A549 (cell line): ENCODE data around the gene ZFC3H1. TPM values are rescaled to one million over a fixed set of nuclear protein-coding genes. Genes with fewer than 3 reads are reported as not detected.

Source experiments
- ATAC-seq, 2 experiments: fragments of 200-7000 bp in 1 of 2; fragments of >200 bp in 1 of 2; cut with Nextera tagmentation in 1 of 2; cut with Tn5 transposase in 1 of 2; 3 replicates each; pipeline versions ENCODE4 v1.8.0 to v1.9.1; 2018 to 2020; ENCODE audit warnings: mild to moderate bottlenecking in 1 of 2, moderate library complexity in 1 of 2
- CTCF ChIA-PET: fragments of 300-600 bp; sonication (Branson Sonifier 250); formaldehyde crosslinking; extraction: SDS; loops from one replicate; lab custom pipeline; 2021; ENCODE audit warnings: antibody characterized with exemption, inconsistent platforms; lab: Yijun Ruan, JAX
- POLR2A ChIA-PET: fragments of 350-600 bp; formaldehyde crosslinking; extraction: SDS; loops from one replicate; lab custom pipeline; 2021; ENCODE audit warnings: antibody characterized with exemption, inconsistent platforms; lab: Yijun Ruan, JAX
- DNase-seq, 2 experiments: peaks; one replicate each; pipeline versions ENCODE4 v3.0.0 to v3.0.0-alpha.2; 2011 to 2016; ENCODE audit warnings: low read depth in 1 of 2, low spot score in 1 of 2
- FAIRE-seq: peaks from 2 replicates; lab custom pipeline; 2011; peaks lifted over from hg19 to GRCh38; lab: Jason Lieb, UNC
- H3K27ac ChIP-seq, 2 experiments: fragments of >200 bp; sonication (Bioruptor Twin); formaldehyde crosslinking; 3 replicates each; pipeline ENCODE4 v1.5.1; 2016 to 2017
- H3K4me1 ChIP-seq: fragments of >200 bp; sonication (Bioruptor Twin); formaldehyde crosslinking; 3 replicates; pipeline ENCODE4 v1.6.1; 2016
- H3K4me2 ChIP-seq: fragments of >200 bp; sonication (Bioruptor Twin); formaldehyde crosslinking; 3 replicates; pipeline ENCODE4 v1.6.1; 2016
- H3K4me3 ChIP-seq: fragments of >200 bp; sonication (Bioruptor Twin); formaldehyde crosslinking; 3 replicates; pipeline ENCODE4 v1.5.1; 2016
- H3K9me3 ChIP-seq: fragments of >200 bp; sonication (Bioruptor Twin); formaldehyde crosslinking; 3 replicates; pipeline ENCODE4 v1.6.1; 2016
- ATOH8 ChIP-seq: fragments of 250-450 bp; sonication (Bioruptor Pico); IDR thresholded peaks from 2 replicates; pipeline ENCODE4 v1.5.0; 2020; ENCODE audit warnings: low read depth, mild to moderate bottlenecking, moderate library complexity
- CBX8 ChIP-seq: fragments of 200-600 bp; sonication (generic); IDR thresholded peaks from 2 replicates; pipeline ENCODE4 v1.6.1; 2016
- CEBPB ChIP-seq, 2 experiments: fragments of >200 bp in 1 of 2; sonication (Bioruptor Twin) in 1 of 2; formaldehyde crosslinking in 1 of 2; IDR thresholded peaks; 2 replicates each; pipeline ENCODE4 v1.6.1; 2012 to 2016
- CHD4 ChIP-seq: fragments of 200-600 bp; sonication (generic); IDR thresholded peaks from 2 replicates; pipeline ENCODE4 v1.6.1; 2016; ENCODE audit warnings: antibody characterized with exemption, mild to moderate bottlenecking, borderline replicate concordance
- E2F6 ChIP-seq: IDR thresholded peaks from 2 replicates; pipeline ENCODE4 v1.6.1; 2012; ENCODE audit warnings: low read depth, borderline replicate concordance
- EHF ChIP-seq: fragments of 250-450 bp; sonication (Bioruptor Pico); IDR thresholded peaks from 2 replicates; pipeline ENCODE4 v1.5.0; 2020; ENCODE audit warnings: mild to moderate bottlenecking
- EHMT2 ChIP-seq: fragments of 200-600 bp; sonication (generic); IDR thresholded peaks from 2 replicates; pipeline ENCODE4 v1.6.1; 2016; ENCODE audit warnings: antibody characterized with exemption, low read depth, mild to moderate bottlenecking, moderate library complexity
- ELK1 ChIP-seq: fragments of 150-350 bp; IDR thresholded peaks from 2 replicates; pipeline ENCODE4 v1.6.1; 2014; ENCODE audit warnings: low read depth, mild to moderate bottlenecking, low read length
- EP300 ChIP-seq, 2 experiments: fragments of >200 bp; sonication (Bioruptor Twin); formaldehyde crosslinking; IDR thresholded peaks; 2 replicates in 1 of 2; 3 replicates in 1 of 2; pipeline ENCODE4 v1.6.1; 2016 to 2017
- FOSL2 ChIP-seq, 2 experiments: fragments of 450-650 bp in 1 of 2; fragments of >200 bp in 1 of 2; sonication (Bioruptor Twin) in 1 of 2; formaldehyde crosslinking; IDR thresholded peaks; 2 replicates each; pipeline versions ENCODE4 v1.5.0 to v1.6.1; 2016 to 2020; ENCODE audit warnings: mild to moderate bottlenecking in 1 of 2, moderate library complexity in 1 of 2
- HDAC2 ChIP-seq: fragments of 200-600 bp; sonication (generic); IDR thresholded peaks from 2 replicates; pipeline ENCODE4 v1.6.1; 2016
- HES2 ChIP-seq: fragments of >200 bp; sonication (Bioruptor Twin); formaldehyde crosslinking; IDR thresholded peaks from 2 replicates; pipeline ENCODE4 v1.6.1; 2016
- HOXA7 ChIP-seq: fragments of 250-450 bp; sonication (Bioruptor Pico); IDR thresholded peaks from 2 replicates; pipeline ENCODE4 v1.5.0; 2020; ENCODE audit warnings: mild to moderate bottlenecking, moderate library complexity
- JUNB ChIP-seq: fragments of >200 bp; sonication (Bioruptor Twin); formaldehyde crosslinking; IDR thresholded peaks from 2 replicates; pipeline ENCODE4 v1.6.1; 2016
- MAFK ChIP-seq: fragments of 450-650 bp; IDR thresholded peaks from 2 replicates; pipeline ENCODE4 v1.6.1; 2014; ENCODE audit not compliant: partially characterized antibody
- NFE2L2 ChIP-seq: fragments of 150-350 bp; conservative IDR thresholded peaks from 2 replicates; pipeline ENCODE4 v1.6.1; 2014; ENCODE audit warnings: low read length
- NPAS2 ChIP-seq: fragments of 250-450 bp; sonication (Bioruptor Pico); IDR thresholded peaks from 2 replicates; pipeline ENCODE4 v1.8.0; 2022; ENCODE audit warnings: mild to moderate bottlenecking, moderate library complexity, borderline replicate concordance
- PBX3 ChIP-seq: IDR thresholded peaks from 2 replicates; pipeline ENCODE4 v1.6.1; 2012
- PHF8 ChIP-seq: fragments of 200-600 bp; sonication (generic); IDR thresholded peaks from 2 replicates; pipeline ENCODE4 v1.6.1; 2016; ENCODE audit warnings: low read depth, mild to moderate bottlenecking, antibody characterized with exemption, moderate library complexity, borderline replicate concordance
- POLR2A ChIP-seq: IDR thresholded peaks from 2 replicates; pipeline ENCODE4 v1.6.1; 2012; ENCODE audit warnings: mild to moderate bottlenecking, low read length
- POLR2AphosphoS2 ChIP-seq: conservative IDR thresholded peaks from 2 replicates; pipeline ENCODE4 v1.6.1; 2012; ENCODE audit warnings: low read length, improper control_type of control experiment, inconsistent platforms
- SMC3 ChIP-seq: fragments of >200 bp; sonication (Bioruptor Twin); formaldehyde crosslinking; IDR thresholded peaks from 3 replicates; pipeline ENCODE4 v1.6.1; 2018; ENCODE audit warnings: inconsistent platforms
- SREBF2 ChIP-seq: fragments of 450-650 bp; IDR thresholded peaks from 2 replicates; pipeline ENCODE4 v1.6.1; 2014; ENCODE audit warnings: mild to moderate bottlenecking, moderate library complexity
- ZC3H11A ChIP-seq: fragments of 450-650 bp; IDR thresholded peaks from 2 replicates; pipeline ENCODE4 v1.6.1; 2014; ENCODE audit warnings: antibody characterized with exemption, mild to moderate bottlenecking
- WGBS: methylation state at CpG from one replicate; pipeline ENCODE4 v1.1.6; 2017; ENCODE audit errors: missing lambda C conversion rate; 5-methylcytosine and 5-hydroxymethylcytosine counted together
- polyA plus RNA-seq, 4 experiments: library from polyadenylated mRNA; depleted of rRNA in 3 of 4; stranded (reverse); fragments of >200 nt; fragmentation: RNase III in 1 of 4; extraction: RNeasy Plus Mini Kit Qiagen cat#74134 plus additional on column Dnase treatment in 1 of 4; gene quantifications; 2 replicates in 3 of 4; 3 replicates in 1 of 4; pipeline ENCODE4 v1.2.3, GENCODE V29; 2011 to 2017

ZFC3H1 gene
- polyA plus RNA-seq, 2 of the 4 experiments (the other 2 are of a cell fraction) = 18.9 to 58.3 TPM

- CTCF ChIA-PET = interaction anchor here (0.9 to 1.3 kb wide), 2 partner anchors 12 to 21 kb away, joined by 3 to 5 read pairs; partner anchors contain the start of genes THAP2 and ZFC3H1
- no peak for ATAC-seq
- H3K4me3 ChIP-seq = no peak overlapping the region
- no peak for FAIRE-seq
- TF ChIP-seq PHF8 (no peak), MAFK (no peak), FOSL2 (IDR thresholded peaks at IDR 0.05) (no peak), FOSL2 (CRISPR knock-in tag; IDR thresholded peaks at IDR 0.05) (no peak), ELK1 (no peak), EHMT2 (no peak), EP300 (IDR thresholded peaks at IDR 0.05) (no peak), CEBPB (IDR thresholded peaks at IDR 0.05) (no peak), HOXA7 (no peak), POLR2AphosphoS2 (no peak), SREBF2 (no peak), SMC3 (no peak), NPAS2 (no peak), JUNB (no peak), ZC3H11A (no peak), EHF (CRISPR knock-in tag) (no peak), ATOH8 (CRISPR knock-in tag) (no peak)
- no peak for DNase-seq
- no peaks in the 10 kb centered on the region for H3K9me3 ChIP-seq
- H3K4me1 ChIP-seq = no peaks in the 10 kb centered on the region
- H3K27ac ChIP-seq = no peak overlapping the region
- 89% methylated on average over 2 of the region's 2 CpGs for WGBS
- POLR2A ChIA-PET = no interaction called here
- H3K4me2 ChIP-seq = no peak overlapping the region
Observed at GRCh38 chr12:71642264-71642663, 21.4 kb downstream of the ZFC3H1 start.

GRCh38 chr12:71641390-71641789 is 22.3 kb downstream of the ZFC3H1 start:
- H3K27ac ChIP-seq = no peak overlapping the region
- no peaks in the 10 kb centered on the region for H3K9me3 ChIP-seq
- CTCF ChIA-PET = interaction anchor here (2.7 kb wide), 1 partner anchor 105 kb away, joined by 18 read pairs; no protein-coding TSS in a partner anchor
- ATAC-seq (no peak), DNase-seq (no peak), FAIRE-seq (no peak)
- POLR2A ChIA-PET = no interaction called here
- 95% methylated on average over 2 of the region's 2 CpGs for WGBS
- H3K4me1 ChIP-seq = no peaks in the 10 kb centered on the region
- TF ChIP-seq E2F6 (no peak), CBX8 (no peak), POLR2A (no peak), PBX3 (no peak), HES2 (no peak), NPAS2 (no peak), CHD4 (no peak), HDAC2 (no peak), SMC3 (no peak), NFE2L2 (no peak)
- no peak overlapping the region for H3K4me3 ChIP-seq
- H3K4me2 ChIP-seq = no peak overlapping the region
